Smooth muscle cell (in vitro differentiated cells): ENCODE data around the gene INPP4B. TPM values are rescaled to one million over a fixed set of nuclear protein-coding genes. Genes with fewer than 3 reads are reported as not detected.
A peak's percentile ranks its signal among the peaks of the same experiment; 100 is the strongest.

Source experiments
- DNase-seq: peaks from one replicate; lab custom pipeline; 2025; ENCODE audit not compliant: unreplicated experiment; lab: John Stamatoyannopoulos, UW
- H2AFZ ChIP-seq: fragments of 200-600 bp; sonication (generic); 2 replicates; pipeline ENCODE4 v1.6.0; 2016; ENCODE audit warnings: antibody characterized with exemption, low read depth, mild to moderate bottlenecking
- H3F3A ChIP-seq: fragments of 200-600 bp; sonication (generic); 2 replicates; pipeline ENCODE4 v1.6.0; 2017; ENCODE audit warnings: antibody characterized with exemption, low read depth
- H3K27ac ChIP-seq: fragments of 200-600 bp; sonication (generic); 2 replicates; pipeline ENCODE4 v1.5.1; 2016; ENCODE audit warnings: low read depth, mild to moderate bottlenecking
- H3K27me3 ChIP-seq: fragments of 200-600 bp; sonication (generic); 2 replicates; pipeline ENCODE4 v1.6.1; 2016; ENCODE audit warnings: low read depth, mild to moderate bottlenecking
- H3K36me3 ChIP-seq: fragments of 200-600 bp; sonication (generic); 2 replicates; pipeline ENCODE4 v1.5.1; 2016; ENCODE audit warnings: low read depth
- H3K4me1 ChIP-seq: fragments of 200-600 bp; sonication (generic); 2 replicates; pipeline ENCODE4 v1.5.1; 2016; ENCODE audit warnings: low read depth
- H3K4me2 ChIP-seq: fragments of 200-600 bp; sonication (generic); 2 replicates; pipeline ENCODE4 v1.6.0; 2016; ENCODE audit warnings: mild to moderate bottlenecking
- H3K4me3 ChIP-seq: fragments of 200-600 bp; sonication (generic); 2 replicates; pipeline ENCODE4 v1.5.1; 2016; ENCODE audit warnings: mild to moderate bottlenecking
- H3K79me2 ChIP-seq: fragments of 200-600 bp; sonication (generic); 2 replicates; pipeline ENCODE4 v1.6.0; 2016; ENCODE audit warnings: low read depth, mild to moderate bottlenecking
- H3K9ac ChIP-seq: fragments of 200-600 bp; sonication (generic); 2 replicates; pipeline ENCODE4 v1.6.0; 2016; ENCODE audit warnings: low read depth
- H3K9me3 ChIP-seq: fragments of 200-600 bp; sonication (generic); replicated peaks from 2 replicates; pipeline ENCODE4 v1.5.1; 2016; ENCODE audit warnings: low read depth
- H4K20me1 ChIP-seq: fragments of 200-600 bp; sonication (generic); 2 replicates; pipeline ENCODE4 v1.6.0; 2016; ENCODE audit warnings: low read depth
- WGBS: methylation state at CpG from one replicate; pipeline ENCODE4 v1.1.7; 2016; ENCODE audit warnings: low lambda C conversion rate; 5-methylcytosine and 5-hydroxymethylcytosine counted together
- polyA plus RNA-seq: library from polyadenylated mRNA; unstranded; fragments of >200 nt; fragmentation: Nextera tagmentation; extraction: Ambion mirVana; gene quantifications from 2 replicates; pipeline ENCODE4 v1.2.1, GENCODE V29; 2016
- total RNA-seq: library from RNA; depleted of rRNA; stranded (reverse); fragments of >200 nt; gene quantifications from 2 replicates; pipeline ENCODE4 v1.2.3, GENCODE V29; 2014
- TF ChIP-seq, protein P1 (sequence below): fragments of 200-600 bp; sonication (generic); IDR thresholded peaks from 2 replicates; pipeline ENCODE4 v1.5.1; 2017; ENCODE audit warnings: borderline replicate concordance, mild to moderate bottlenecking, antibody characterized with exemption; ENCODE audit not compliant: insufficient read depth, poor library complexity, severe bottlenecking

INPP4B gene
- total and polyA plus RNA-seq, 2 experiments from 2014 or later, result 2.0 to 10.9 TPM

DNA sequence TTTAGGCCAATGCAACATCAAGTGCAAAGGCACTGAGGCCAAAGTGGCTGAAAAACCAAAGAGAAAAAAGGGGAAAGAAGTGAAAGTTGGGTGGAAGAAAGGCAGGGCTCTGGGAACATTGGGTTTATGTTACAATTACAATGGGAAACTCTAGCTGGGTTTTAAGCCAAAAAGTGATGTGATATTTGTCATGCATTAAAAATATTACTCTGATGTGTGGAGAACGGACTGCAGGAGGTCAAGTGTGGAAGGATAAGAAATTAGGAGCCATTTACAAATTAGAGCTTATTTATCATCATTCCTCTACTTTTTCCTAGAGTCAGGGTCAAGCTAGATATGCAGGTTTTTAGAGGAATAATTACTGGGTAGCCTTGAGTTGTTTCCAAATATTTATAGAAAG, 516.8 kb downstream of the INPP4B start:
- H3K4me3 ChIP-seq, result no peak overlapping the region
- no peak overlapping the region for H3K27ac ChIP-seq
- H3K79me2 ChIP-seq, result no peaks in the 10 kb centered on the region
- no peaks in the 10 kb centered on the region for H3K27me3 ChIP-seq
- TF ChIP-seq, protein P1, sequence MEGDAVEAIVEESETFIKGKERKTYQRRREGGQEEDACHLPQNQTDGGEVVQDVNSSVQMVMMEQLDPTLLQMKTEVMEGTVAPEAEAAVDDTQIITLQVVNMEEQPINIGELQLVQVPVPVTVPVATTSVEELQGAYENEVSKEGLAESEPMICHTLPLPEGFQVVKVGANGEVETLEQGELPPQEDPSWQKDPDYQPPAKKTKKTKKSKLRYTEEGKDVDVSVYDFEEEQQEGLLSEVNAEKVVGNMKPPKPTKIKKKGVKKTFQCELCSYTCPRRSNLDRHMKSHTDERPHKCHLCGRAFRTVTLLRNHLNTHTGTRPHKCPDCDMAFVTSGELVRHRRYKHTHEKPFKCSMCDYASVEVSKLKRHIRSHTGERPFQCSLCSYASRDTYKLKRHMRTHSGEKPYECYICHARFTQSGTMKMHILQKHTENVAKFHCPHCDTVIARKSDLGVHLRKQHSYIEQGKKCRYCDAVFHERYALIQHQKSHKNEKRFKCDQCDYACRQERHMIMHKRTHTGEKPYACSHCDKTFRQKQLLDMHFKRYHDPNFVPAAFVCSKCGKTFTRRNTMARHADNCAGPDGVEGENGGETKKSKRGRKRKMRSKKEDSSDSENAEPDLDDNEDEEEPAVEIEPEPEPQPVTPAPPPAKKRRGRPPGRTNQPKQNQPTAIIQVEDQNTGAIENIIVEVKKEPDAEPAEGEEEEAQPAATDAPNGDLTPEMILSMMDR, result no peak
- no peaks in the 10 kb centered on the region for H3K9me3 ChIP-seq
- no peak overlapping the region for H3K4me2 ChIP-seq
- H3K4me1 ChIP-seq, result no peaks in the 10 kb centered on the region
- DNase-seq, result no peak
- no peaks in the 10 kb centered on the region for H3F3A ChIP-seq
- H3K9ac ChIP-seq, result no peak overlapping the region
- H3K36me3 ChIP-seq, result no peaks in the 10 kb centered on the region
- no peaks in the 10 kb centered on the region for H4K20me1 ChIP-seq
- no peak overlapping the region for H2AFZ ChIP-seq
- 100% methylated on average over 1 of the region's 1 CpG for WGBS

DNA sequence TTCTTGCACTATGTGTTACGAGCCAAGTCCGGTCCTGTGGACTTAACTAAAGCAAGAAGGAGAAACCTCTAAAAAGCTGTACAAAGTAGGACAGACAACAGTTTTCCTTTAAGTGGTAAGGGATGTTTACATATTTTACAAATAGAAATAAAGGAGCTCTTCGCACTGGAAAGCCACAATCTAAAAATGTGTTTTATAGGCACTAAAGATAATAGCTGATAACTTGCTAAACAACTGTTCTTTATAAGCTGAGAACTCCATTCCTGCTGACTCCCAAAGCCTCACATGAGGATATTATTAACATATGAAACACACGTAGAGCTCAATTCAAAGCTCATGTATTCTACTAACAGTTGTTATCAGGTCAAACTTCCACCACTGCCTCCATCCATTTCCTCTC, 519.9 kb downstream of the INPP4B start:
- Histone ChIP-seq H3K27ac (no peak overlapping the region), H3K27me3 (no peaks in the 10 kb centered on the region), H3K9ac (no peak overlapping the region), H3K79me2 (no peaks in the 10 kb centered on the region), H2AFZ (no peak overlapping the region), H3K36me3 (no peaks in the 10 kb centered on the region), H4K20me1 (no peaks in the 10 kb centered on the region), H3K4me1 (no peaks in the 10 kb centered on the region), H3K4me2 (peak overlapping the region; percentile 34), H3K4me3 (no peak overlapping the region), H3K9me3 (no peaks in the 10 kb centered on the region), H3F3A (no peaks in the 10 kb centered on the region)
- TF ChIP-seq, protein P1, result no peak
- WGBS, result 23% methylated on average over 4 of the region's 4 CpGs
- DNase-seq, result no peak

DNA sequence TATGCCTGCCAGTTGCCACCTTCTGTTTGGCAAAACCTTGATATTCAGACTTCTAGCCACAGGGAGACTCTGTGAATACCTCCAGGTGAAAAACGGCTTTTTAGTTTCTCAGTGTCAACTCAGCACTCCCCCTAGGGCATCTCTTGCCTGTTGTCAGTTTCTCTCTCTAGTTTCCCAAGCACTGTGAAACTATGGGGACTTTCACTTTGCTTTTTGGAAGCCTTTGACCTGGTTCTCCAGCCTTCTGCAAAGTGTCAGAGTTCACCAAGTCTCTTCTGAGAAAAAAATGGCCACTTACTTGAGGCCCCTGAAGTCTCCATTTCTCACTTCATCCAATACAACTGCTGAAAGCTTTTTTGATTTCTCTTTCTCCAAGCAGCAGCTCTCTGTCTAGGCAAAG, 521.5 kb downstream of the INPP4B start:
- DNase-seq, result no peak
- no peak overlapping the region for H3K27ac ChIP-seq
- H3F3A ChIP-seq, result no peaks in the 10 kb centered on the region
- no peak overlapping the region for H3K9ac ChIP-seq
- no peaks in the 10 kb centered on the region for H3K36me3 ChIP-seq
- H3K27me3 ChIP-seq, result no peaks in the 10 kb centered on the region
- TF ChIP-seq, protein P1, result no peak
- no peaks in the 10 kb centered on the region for H4K20me1 ChIP-seq
- no peaks in the 10 kb centered on the region for H3K79me2 ChIP-seq
- H2AFZ ChIP-seq, result no peak overlapping the region
- H3K4me2 ChIP-seq, result no peak overlapping the region
- no peaks in the 10 kb centered on the region for H3K4me1 ChIP-seq
- H3K9me3 ChIP-seq, result no peaks in the 10 kb centered on the region
- no peak overlapping the region for H3K4me3 ChIP-seq
- WGBS, result 70% methylated on average over 1 of the region's 1 CpG

DNA sequence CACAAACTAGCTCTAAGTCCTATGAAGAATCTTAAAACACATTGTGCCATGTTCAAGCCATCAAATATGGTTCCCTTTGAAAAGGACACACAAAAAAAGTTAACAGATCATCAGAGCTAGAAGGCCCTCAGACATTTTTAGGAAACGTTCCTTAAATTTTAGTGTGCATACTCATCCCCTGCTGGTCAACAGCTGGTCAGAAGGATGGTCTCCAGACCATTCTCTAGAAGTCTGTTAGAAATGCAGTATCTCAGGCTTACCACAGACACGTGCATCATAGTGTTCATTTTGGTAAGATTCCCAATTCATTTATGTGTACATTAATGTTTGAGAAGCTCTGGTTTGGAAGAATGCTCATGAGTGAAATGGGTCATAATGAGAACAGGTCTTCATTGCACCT, 523.1 kb downstream of the INPP4B start:
- no peaks in the 10 kb centered on the region for H3F3A ChIP-seq
- no peaks in the 10 kb centered on the region for H3K4me1 ChIP-seq
- no peaks in the 10 kb centered on the region for H3K36me3 ChIP-seq
- no peaks in the 10 kb centered on the region for H3K27me3 ChIP-seq
- DNase-seq, result no peak
- no peaks in the 10 kb centered on the region for H3K9me3 ChIP-seq
- no peak overlapping the region for H3K4me2 ChIP-seq
- TF ChIP-seq, protein P1, result no peak
- 85% methylated on average over 2 of the region's 2 CpGs for WGBS
- H2AFZ ChIP-seq, result no peak overlapping the region
- H3K27ac ChIP-seq, result no peak overlapping the region
- H3K4me3 ChIP-seq, result no peak overlapping the region
- H3K9ac ChIP-seq, result no peak overlapping the region
- no peaks in the 10 kb centered on the region for H4K20me1 ChIP-seq
- no peaks in the 10 kb centered on the region for H3K79me2 ChIP-seq
